ENCODE measurements around the gene LRTM1. TPM values are rescaled to one million over a fixed set of nuclear protein-coding genes. Genes with fewer than 3 reads are reported as not detected.

Gene LRTM1
- total RNA-seq, 1 donor from 2014 or later, result not detected

DNA sequence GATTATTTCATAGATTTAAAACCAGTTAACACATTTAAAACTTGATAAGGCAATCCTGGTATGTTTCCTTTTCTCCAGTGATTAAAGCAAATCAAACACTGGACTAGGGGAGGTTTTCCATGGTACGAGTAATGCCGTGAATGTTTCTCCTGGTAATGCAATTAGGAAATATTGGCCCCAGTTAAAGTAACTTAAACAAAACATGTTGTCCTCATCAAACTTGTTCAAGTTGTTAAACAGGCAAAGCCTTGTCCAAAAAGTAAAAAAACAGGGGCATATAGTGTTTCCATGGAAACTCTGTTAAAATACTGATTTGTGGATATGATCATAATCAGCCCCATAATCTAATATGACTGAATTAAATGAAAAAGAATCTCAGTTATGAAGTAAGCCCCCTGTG, 13.1 kb upstream of the LRTM1 start:
- DNase-seq (ENCODE audit: low read depth), result no peak

DNA sequence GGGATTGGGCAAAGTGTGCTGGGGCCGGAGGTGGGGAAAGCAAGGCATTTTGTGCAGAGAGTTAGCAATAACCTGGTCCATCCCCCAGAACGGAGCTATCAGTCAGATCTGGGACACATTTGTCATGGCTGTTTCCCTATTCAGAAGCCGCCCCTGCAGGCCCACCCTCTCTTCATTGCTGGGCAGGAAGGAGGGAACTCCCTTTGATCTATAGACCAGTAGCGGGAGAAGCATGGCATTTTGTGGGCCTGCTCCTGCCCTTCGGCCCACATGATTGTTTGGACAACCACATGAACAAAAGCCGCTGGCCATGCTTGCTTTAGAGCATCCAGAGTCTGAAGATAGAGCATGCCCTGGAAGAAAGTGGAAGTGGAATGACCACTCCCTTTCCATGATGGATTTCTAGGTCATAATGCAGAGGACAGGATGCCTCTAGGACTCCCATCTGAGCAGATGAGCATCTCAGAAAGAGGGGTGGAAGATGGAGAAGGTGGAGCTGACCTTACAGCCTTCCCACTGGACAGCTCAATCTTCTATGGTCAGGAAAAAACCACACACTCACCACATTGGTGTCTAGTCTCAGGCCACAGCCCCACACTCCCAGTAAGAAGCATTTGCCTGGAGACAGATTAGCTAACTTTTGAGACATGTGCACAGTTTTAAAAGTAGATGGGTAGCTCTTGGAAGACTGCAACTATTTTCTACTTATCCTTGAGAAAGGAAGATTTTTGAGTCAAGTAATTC, 11.9 kb upstream of the LRTM1 start:
- DNase-seq (ENCODE audit: low read depth), result peak; percentile 24

DNA sequence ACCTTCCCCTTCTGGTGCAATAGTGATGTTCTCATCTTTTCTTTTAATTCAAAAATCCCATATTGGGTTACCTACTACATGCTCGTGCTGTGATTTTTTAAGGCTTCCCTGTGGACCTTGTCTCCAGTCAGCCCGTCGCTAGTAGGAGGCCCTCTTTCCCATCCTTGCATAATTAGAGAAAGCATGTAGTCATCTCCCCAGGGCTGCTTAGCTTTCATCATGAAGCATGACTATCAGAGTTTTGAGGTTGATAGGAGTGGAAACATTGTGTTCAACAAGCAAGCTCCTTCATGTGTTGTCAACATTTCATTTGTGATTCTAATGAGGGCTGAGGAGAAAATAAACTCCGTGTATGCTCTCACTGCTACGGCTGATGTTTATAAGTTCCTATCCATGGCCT, 8.7 kb upstream of the LRTM1 start:
- no peak for DNase-seq (ENCODE audit: low read depth)

DNA sequence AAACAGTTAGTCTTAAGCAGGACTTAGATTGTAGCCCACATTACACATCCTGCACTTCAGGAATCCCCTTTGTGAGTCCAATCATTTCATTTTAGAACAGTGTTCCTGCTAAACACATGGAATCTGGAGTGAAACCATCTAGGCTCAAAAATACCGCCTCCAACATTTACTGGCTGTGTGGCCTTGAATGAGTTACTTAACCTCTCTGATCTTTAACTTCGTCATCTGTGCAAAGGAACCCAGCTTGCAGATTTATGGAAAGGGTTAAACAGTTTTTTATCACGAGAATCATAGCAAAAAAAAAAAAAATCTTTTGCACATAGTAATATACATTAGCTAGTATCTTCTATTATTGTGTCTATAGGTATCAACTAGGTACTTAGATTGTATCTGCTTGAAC, 8.0 kb upstream of the LRTM1 start:
- DNase-seq (ENCODE audit: low read depth), result no peak

DNA sequence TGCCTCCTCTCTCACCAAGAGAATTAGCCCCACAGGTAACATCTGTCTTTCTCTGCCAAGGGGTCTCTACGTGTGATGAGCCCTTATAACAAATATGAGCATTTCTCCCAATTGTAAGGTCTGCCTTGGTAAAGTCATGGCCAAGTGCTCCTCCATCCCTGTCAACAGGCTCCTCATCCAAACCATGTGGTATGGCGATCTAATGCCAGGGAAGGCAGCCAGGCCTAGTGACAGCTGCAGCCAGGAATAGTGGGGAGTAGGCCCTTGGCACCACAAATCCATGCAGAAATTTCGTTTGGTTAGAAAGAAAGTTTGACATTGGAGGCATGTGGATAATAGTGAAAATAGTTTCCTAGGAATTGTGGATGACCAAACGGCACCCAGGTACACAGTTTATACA, 4.7 kb upstream of the LRTM1 start:
- DNase-seq (ENCODE audit: low read depth), result no peak

DNA sequence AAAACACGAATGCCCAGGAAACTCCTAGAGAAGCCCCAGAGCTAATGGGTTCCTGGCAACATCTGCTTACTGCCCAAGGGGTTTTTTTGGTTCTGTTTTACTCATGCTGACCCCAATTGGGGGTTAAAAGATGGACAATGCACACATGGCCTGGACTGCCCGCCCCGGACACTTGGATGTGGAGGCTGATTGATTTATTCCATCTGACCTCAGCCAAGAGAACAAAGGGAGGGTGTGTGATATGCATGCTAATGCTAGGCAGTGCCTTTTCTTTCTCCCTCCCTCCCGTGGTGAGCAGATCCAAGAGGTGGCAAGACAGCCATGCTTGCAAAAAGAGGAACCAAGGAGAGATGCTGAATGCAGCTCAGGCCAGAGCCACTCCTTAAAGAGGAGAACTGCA, 3.3 kb upstream of the LRTM1 start:
- no peak for DNase-seq (ENCODE audit: low read depth)

DNA sequence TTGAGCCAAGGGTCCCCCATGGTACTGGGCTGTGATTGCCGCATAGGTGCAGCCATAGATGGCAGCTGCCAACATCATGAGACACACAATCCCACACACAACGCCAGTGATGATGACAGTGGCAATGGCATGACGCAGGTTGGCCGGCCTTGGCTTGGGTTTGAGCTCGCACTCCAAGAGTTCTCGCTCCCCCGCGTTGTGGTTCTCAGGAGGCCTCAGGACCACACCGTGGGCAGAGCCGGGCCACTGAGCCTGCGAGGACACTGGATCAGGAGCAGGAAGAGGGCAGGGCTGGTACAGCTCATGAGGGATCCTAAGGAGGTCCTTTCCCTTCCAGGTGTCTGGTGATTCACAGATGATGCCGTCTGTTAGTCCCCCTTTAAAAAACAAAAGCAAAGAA, 9.3 kb downstream of the LRTM1 start:
- DNase-seq (ENCODE audit: low read depth), result no peak

DNA sequence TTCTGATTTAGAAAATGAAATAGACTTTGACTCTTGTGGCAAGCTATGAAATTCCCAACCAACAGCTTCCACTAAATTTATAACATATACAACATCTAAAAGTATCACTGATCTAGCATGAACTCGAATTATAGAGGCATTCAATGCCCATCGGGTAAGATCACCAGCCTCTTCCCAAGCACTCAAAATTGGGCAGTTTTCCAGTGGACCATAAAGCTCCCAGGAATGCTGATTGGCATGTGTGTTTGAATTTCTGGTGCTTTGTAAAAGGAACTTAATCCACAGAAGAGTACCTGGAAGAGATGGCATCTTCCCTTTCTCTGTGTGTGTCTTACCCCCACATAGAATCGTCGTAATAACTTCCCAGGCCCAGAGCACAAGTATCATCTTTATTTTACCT, 10.0 kb downstream of the LRTM1 start:
- no peak for DNase-seq (ENCODE audit: low read depth)

DNA sequence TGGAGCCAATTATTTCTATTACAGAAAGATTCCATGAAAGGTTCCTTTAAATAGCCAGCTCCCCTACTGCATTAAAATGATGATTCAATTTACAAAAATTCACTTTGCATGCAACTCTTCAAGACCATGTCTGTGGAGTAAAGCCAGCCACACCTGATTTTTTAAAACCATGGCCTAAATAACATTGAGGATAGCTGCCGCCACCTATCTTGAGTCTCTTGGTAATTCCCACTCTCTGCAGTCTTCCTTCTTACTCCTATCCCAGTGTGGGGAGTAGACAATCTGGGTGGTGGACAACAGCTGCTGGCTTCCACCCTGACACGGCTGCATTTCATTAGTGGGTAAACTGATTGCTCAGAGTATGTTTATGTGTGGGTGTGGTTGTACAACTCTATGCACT, 10.7 kb downstream of the LRTM1 start:
- DNase-seq (ENCODE audit: low read depth), result no peak

DNA sequence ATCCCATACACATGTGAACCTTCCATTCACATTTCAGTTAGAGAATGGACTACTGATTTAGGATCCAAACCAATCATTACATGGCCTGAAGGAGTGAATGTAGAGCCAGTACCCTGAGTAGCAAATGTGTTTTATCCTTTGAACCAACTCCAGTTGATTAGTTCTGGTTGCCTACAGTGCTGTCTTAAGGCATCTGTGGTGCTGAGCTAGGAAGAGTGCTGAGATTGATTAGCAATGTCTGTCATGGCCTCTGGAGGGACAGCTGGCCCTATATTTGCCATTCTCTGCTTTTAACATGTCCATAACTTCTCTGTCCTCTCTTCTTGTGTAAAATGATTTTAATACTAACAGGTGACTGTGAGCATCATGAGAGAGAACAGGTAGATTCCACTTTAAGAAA, 11.1 kb downstream of the LRTM1 start:
- no peak for DNase-seq (ENCODE audit: low read depth)

DNA sequence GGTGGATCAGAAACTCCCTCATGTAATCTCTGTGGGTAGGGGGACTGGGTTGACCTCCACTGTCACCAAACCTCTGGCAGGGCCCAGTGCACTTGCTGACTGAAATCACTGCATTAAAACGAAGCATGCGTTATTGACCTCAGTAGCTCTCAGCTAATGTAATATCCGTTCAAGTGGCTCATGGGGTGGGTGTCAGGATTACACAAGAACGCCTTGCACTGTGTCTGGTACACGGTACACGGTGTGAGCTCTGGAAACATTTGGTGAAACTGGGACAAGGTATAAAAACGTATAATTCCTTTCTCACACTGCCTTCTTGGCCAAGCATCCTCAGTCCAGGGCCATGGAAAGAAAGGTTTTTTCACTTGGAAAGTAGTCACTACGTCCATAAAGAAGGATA, 11.9 kb downstream of the LRTM1 start:
- no peak for DNase-seq (ENCODE audit: low read depth)

DNA sequence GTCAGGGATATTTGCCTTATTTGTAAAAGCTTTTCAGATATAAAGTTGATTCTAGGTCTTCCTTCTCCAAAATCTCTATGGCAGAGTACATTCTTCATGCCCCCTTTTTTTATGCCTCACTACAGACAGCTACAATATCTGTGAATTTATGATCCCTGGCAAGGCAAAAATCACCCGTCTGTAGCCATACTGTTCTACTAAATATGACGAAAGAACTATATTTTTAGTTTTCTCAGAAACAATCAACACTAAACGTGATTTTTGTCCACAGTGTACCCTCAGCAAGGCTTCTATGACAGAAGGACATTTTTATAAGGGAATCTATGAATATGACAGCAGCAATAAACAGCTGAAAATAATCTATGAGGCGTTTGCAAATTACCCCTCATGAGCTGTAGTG, 12.7 kb downstream of the LRTM1 start:
- no peak for DNase-seq (ENCODE audit: low read depth)

DNA sequence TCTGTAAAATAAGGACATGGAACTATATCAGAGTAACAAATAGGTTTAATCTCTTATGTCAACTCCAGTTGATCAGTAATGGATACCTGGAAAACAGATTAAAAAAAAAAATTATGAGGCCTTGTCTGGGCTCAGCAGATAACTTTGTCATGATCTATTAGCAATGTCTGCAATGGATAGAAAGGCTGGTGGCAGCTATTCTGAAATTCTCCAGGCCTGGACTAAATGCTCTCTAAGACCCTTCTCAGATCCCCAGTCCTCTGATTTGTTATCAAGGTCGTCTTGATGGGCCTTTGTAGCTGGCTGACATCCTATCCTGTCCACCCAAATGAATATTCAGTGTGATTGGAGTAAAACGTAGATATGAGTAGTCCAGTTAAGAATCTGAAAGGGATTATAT, 13.7 kb downstream of the LRTM1 start:
- no peak for DNase-seq (ENCODE audit: low read depth)

DNA sequence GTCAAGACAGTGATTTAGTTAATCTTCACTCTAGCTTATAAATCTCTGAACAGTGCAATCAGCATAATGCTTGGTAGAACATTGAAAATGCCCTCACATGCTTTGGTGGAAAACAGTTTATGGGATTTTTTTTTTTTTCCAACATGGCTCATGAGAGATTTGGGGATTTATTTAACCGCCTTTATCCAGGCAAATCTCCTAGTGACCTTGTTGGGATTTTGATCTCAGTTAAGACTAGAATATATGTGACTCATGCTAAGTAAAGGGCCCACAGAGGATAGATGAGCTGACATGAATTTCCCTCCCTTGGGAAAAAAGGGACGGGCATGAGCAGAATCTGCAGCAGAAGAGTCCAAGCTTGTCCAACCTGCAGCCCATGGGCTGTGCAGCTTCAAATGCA, 18.7 kb downstream of the LRTM1 start:
- DNase-seq (ENCODE audit: low read depth), result peak; percentile 38

DNA sequence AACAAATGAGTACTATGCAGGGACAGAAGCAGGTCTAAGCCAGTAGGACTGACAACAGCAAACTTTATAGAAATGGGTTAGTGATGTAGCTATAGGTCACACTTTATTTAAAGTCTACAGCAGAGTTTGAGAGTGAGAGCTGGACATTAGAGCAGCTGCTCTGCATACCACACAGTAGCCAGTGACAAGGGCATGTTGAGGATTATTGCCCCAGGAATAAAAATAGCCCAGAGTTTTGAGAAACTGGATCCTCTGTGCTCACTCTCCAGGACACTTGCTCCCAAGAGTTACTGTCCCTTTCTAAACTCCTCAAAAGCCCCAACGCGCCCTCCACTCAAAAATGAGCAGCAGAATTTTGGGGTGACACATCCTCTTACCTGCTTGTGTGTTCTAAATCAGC, 21.1 kb downstream of the LRTM1 start:
- DNase-seq (ENCODE audit: low read depth), result no peak

DNA sequence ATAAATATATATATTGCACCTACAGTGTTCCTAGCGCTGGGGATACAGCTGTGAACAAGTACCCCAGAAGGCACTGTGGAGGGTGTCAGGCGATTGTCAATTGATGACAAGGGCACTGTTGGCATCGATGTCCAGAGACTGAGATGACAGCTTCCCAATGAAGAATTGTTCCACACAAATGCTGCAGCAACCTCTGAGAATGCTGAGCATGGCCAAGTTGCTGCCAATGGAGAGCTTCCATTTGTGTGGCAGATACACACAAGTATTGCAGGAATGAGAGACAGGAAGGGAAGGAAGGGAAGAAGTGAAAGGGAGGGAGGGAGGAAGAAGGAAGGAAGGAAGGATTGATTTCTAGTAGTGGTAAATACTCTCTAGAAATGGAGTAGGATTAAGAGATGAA, 21.9 kb downstream of the LRTM1 start:
- no peak for DNase-seq (ENCODE audit: low read depth)

DNA sequence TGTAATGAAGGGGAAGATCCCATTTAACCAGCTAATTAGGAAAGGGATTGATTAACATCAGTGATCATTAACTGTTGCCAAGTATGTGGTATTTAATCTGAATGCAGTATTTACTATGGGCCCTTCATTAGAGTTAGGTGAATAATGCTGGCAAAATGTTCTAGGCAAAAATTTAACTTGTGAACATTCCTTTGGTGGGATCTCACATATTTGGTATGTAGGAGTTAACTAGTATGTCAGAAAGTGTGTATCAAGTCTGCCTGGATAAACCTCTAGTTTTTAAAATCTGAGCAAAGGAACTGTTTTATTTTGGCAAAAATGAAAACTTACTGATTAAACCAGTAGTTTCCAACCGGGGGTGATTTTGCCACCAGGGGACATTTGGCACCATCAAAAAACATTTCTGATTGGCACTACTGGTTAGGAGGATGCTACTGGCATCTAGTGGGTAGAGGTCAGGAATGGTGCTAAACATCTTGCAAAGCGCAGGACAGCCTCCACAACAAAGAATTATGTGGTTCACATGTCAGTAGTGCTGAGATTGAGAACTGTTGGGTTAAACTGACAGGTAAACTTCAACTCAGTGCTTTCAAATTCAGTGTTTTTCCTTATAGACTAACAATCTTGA, 22.5 kb downstream of the LRTM1 start:
- peak; percentile 89 for DNase-seq (ENCODE audit: low read depth)

DNA sequence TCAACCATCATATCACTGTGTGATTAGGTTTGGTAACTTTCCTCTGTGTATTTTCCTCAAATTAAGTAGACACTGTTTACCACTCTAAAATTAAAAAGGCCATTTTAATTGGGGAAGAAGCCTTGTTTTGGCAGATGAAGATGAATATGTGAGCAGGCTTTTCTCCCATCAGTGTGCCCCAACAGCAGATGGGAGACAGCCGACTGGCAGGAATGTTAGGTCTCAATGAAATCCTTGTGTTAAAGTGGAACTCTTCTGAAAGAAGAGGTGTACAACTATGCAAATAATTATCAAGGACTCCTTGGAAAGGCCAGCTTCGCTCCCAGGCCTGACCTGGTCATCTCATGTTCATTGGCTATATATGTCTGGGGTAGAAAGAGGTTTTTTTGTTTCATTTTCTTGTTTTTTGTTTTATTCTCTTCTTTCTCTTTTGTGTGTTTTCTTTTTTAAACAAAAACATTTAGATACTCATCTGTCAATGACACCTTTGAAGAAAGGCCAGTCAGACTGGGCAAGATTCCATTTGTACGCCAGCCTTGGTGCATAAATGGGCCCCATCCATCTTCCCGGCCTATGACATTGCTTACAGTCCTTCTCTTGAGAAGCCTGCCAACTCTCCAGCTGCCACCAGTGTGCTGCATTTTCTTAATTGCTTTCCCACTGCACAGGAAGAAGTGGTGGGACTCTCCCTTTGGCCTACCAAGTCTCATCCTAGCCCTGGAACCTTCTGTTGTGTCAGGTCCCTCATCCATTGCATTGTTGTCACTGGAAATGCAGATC, 25.8 kb downstream of the LRTM1 start:
- no peak for DNase-seq (ENCODE audit: low read depth)

DNA sequence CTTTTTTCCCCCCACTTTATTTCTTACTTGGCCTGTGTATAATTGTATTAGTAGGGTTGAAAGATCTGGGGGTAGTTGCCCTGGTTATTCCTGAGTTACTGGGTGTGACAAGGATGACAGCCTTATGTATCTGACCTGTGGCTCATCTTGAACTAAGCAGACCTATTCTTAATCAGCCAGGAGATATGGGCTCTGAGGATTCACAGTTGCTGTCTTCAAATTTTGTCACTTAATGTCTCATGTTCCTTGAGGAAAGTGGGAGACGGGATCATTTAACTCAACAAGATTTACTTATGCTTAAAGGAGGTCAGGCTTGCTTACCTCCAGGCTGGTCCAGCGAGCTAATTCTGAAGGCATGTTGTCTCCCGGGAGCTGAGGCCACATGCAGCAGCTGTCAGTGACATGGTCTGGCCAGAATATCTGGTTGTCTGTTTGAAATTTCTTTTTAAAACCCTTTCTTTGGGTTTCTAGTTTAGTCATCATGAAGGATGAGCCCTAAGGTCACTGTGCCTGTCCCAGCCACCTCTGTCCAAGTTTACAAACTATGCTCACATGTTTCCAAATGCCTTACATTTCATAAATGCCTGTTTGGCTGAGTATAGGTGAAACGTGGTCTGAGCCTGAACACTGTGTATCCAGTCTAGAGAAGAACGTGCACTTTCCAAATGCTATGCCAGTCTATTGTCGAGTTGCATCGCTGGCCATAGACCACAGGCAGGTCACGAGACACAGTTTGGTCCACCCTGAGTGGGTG, 26.8 kb downstream of the LRTM1 start:
- DNase-seq (ENCODE audit: low read depth), result no peak

DNA sequence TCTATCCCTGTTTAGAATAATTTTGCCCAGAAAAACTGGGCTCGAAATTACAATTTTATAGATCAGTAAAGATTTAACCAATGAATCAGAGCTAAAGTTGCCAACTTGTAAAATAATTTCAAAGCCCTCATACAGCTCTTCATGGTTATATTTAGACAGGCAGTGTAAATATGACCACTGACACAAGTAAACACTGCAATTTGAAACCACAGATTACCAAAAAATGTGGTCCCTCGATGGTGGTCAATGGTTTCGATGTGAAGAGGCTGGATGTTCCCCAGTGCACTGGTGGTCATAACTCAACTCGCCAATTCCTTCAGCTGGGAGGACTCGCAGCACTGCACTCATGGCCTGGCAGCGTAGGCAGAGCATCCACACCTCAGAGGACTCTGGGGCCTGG, 28.6 kb downstream of the LRTM1 start:
- no peak for DNase-seq (ENCODE audit: low read depth)

DNA sequence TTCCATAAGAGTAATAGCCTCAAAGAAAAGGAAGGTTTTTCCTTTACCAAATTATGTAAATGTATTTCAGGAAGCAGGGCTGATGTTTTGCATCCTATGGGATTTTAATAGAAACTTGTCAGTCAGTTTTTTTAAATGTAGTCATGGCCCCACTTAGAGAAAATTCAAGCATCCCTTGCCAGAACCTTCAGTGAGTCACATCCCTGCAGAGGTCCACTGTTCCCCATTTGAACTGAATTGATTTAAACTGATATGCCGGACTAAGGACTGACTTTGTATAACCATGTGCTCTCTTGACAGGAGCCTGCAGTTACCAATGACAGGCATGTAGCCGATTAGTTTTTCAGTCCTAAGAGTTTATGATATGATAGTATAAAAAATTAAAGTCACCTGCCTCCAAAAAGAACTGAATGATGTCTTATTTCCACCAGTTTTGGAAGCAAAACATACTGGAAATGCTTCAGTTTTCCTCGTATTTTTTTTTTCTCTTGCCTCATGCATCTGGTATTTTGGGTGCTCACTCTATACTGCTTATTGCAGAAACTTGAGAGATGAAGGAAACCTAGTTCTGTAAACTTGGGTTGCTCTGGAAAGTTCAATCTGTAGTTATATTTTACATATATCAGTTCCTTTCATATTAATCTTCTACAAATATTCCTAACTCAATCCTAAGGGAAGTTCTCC, 30.7 kb downstream of the LRTM1 start:
- DNase-seq (ENCODE audit: low read depth), result peak; percentile 45

DNA sequence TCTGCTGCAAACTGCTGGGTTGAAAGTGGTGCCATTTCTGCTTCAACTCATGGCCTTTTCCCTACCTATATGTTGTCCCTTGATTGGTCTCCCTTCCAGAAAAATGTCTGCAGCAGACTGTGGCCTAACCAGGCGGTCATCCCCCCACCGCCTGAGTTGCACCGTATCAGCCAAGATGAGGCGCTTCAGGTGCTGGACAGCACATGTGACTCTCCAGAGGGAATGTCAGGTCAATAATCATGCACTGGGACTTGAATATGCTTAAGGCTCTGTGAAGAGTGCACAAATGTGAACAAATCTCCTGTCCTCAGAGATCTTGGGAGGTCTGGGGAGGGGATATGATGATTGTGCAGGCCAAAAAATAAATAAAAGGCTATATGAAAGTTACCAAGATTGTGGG, 32.2 kb downstream of the LRTM1 start:
- no peak for DNase-seq (ENCODE audit: low read depth)

All from renal cortical epithelial cell (primary cell).